ENCODE data around the gene IRAK3.

GRCh38 chr12:66268562-66268961 is 79.5 kb downstream of the IRAK3 start:
- TF ChIP-seq, protein P1, sequence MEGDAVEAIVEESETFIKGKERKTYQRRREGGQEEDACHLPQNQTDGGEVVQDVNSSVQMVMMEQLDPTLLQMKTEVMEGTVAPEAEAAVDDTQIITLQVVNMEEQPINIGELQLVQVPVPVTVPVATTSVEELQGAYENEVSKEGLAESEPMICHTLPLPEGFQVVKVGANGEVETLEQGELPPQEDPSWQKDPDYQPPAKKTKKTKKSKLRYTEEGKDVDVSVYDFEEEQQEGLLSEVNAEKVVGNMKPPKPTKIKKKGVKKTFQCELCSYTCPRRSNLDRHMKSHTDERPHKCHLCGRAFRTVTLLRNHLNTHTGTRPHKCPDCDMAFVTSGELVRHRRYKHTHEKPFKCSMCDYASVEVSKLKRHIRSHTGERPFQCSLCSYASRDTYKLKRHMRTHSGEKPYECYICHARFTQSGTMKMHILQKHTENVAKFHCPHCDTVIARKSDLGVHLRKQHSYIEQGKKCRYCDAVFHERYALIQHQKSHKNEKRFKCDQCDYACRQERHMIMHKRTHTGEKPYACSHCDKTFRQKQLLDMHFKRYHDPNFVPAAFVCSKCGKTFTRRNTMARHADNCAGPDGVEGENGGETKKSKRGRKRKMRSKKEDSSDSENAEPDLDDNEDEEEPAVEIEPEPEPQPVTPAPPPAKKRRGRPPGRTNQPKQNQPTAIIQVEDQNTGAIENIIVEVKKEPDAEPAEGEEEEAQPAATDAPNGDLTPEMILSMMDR (conservative IDR thresholded peaks at IDR 0.05), result no peak
- no peak for TF ChIP-seq EZH2 (IDR thresholded peaks at IDR 0.05; ENCODE audit: low read depth)
